Measurements from ENCODE around the gene MCHR1.
"Not testable (repeated sequence)": the region's sequence is repeated elsewhere in the genome, so short reads cannot be mapped to it uniquely, and the experiment has no call there.

The MCHR1 gene

DNA sequence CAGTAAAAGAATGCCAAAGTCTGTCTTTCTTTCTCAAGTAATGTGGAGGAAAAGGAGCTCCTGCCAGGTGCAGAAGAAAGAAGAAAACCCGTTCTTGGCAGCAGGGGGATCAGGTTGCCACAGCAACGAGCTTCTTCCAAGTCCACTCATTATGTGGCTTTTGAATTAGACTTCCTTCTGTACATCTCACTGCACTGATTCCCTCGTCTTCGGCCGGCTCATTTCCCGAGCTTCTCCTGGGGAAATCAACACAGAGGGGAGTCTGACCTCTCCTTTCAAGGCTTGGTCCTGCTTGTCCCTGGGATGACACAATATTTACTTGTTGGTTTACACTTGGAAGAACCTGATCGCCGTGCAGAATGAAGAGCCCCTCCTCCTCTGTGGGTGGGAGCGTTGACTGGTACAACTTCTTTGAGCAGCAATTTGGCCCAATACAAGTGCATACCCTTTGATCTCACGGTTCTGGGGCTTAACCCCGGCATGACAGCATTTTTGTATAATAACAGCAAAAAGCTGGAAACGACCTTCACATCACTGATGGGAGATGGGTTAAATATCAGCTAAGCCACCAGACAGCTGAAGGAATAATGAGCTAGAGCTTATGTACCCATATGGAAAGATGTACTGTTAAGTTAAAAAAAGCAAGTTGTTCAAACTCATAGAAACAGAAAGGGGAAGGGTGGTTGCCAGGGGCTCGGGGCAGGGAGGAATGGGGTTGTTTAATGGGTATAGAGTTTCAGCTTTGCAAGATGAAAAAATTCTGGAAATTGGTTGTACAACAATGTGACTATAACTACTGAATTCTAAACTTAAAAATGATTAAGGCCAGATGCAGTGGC, 35.4 kb downstream of the MCHR1 start:
- H3K18ac ChIP-seq (ENCODE audit: low read depth in 1 of 2, low read length in 2 of 2): no peak overlapping the region
- DNase-seq: peak; percentile 63
- peak overlapping the region; percentile 24 for H3K9ac ChIP-seq (ENCODE audit: low read length)
- no peaks in the 10 kb centered on the region for H3K9me3 ChIP-seq (ENCODE audit: control insufficient read depth, low read length)
- H4K8ac ChIP-seq (ENCODE audit: low read length): peak overlapping the region; percentile 51
- H2AK5ac ChIP-seq (ENCODE audit: low read length, severe bottlenecking): no peak overlapping the region
- no peak overlapping the region for H2AFZ ChIP-seq (ENCODE audit: low read depth, low read length)
- H2BK5ac ChIP-seq (ENCODE audit: low read depth, low read length, poor library complexity, severe bottlenecking): no peak overlapping the region
- H3K23ac ChIP-seq (ENCODE audit: low read length in 2 of 2): no peak overlapping the region
- H3K4me1 ChIP-seq (ENCODE audit: control insufficient read depth, insufficient read depth, low read depth, low read length): peaks cover 15% of the 10 kb centered on the region
- H2BK15ac ChIP-seq (ENCODE audit: low read depth, poor library complexity, severe bottlenecking): no peak overlapping the region
- H3K27ac ChIP-seq (ENCODE audit: low read length, poor library complexity, severe bottlenecking): no peak overlapping the region
- no peak overlapping the region for H3K14ac ChIP-seq (ENCODE audit: low read length in 2 of 2)
- no peaks in the 10 kb centered on the region for H3K36me3 ChIP-seq (ENCODE audit: control insufficient read depth in 1 of 2, insufficient read depth in 2 of 2, low read depth in 1 of 2, low read length in 2 of 2)
- H3K27me3 ChIP-seq (ENCODE audit: control insufficient read depth in 1 of 2, insufficient read depth in 1 of 2, low read length in 2 of 2): peaks cover 4 to 13% of the 10 kb centered on the region in 2 experiments
- peak overlapping the region in 1 of 2 experiments; percentile 49 for H2BK12ac ChIP-seq (ENCODE audit: low read length in 2 of 2)
- no peaks in the 10 kb centered on the region for H3K79me1 ChIP-seq (replicated peaks; ENCODE audit: low read length, poor library complexity, severe bottlenecking)
- peak overlapping the region in 1 of 2 experiments; percentile 4 for H3K4ac ChIP-seq (ENCODE audit: low read depth in 1 of 2, low read length in 2 of 2)
- no peak overlapping the region for H3K4me3 ChIP-seq (ENCODE audit: insufficient read depth in 1 of 2, low read depth in 1 of 2, low read length in 2 of 2)
- H2BK120ac ChIP-seq (ENCODE audit: low read depth, low read length): no peak overlapping the region
- no peak overlapping the region for H4K91ac ChIP-seq (ENCODE audit: low read length)
- peak overlapping the region; percentile 70 for H3K4me2 ChIP-seq (ENCODE audit: low read length, poor library complexity, severe bottlenecking)
- WGBS: 27% methylated on average over 13 of the region's 13 CpGs

DNA sequence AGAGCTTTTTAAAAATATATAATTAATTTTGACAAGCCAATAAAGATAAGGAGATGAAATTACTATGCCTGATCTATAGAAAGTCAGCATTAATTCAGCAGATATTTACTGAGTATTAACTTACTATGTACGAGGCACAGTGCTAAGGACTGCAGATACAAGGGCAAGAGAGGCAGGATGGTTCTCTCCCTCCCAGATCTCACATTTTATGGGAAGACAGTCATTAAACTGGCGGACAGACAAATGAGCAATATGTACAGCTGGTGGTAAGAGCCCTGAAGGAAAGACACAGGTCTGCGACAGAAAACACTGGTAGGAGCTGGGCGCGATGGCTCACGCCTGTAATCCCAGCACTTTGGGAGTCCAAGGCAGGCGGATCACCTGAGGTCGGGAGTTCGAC, 36.8 kb downstream of the MCHR1 start:
- Histone ChIP-seq H2BK15ac (ENCODE audit: low read depth, poor library complexity, severe bottlenecking) (no peak overlapping the region), H2AK5ac (ENCODE audit: low read length, severe bottlenecking) (no peak overlapping the region), H2AFZ (ENCODE audit: low read depth, low read length) (no peak overlapping the region), H4K91ac (ENCODE audit: low read length) (no peak overlapping the region), H3K27ac (ENCODE audit: low read length, poor library complexity, severe bottlenecking) (no peak overlapping the region), H3K27me3 (ENCODE audit: control insufficient read depth in 1 of 2, insufficient read depth in 1 of 2, low read length in 2 of 2) (peaks cover 6 to 13% of the 10 kb centered on the region in 2 experiments), H3K23ac (ENCODE audit: low read length in 2 of 2) (no peak overlapping the region), H2BK120ac (ENCODE audit: low read depth, low read length) (no peak overlapping the region), H2BK5ac (ENCODE audit: low read depth, low read length, poor library complexity, severe bottlenecking) (no peak overlapping the region), H3K18ac (ENCODE audit: low read depth in 1 of 2, low read length in 2 of 2) (no peak overlapping the region), H3K9ac (ENCODE audit: low read length) (no peak overlapping the region), H3K9me3 (ENCODE audit: control insufficient read depth, low read length) (no peaks in the 10 kb centered on the region), H4K8ac (ENCODE audit: low read length) (peak overlapping the region; percentile 45), H3K79me1 (replicated peaks; ENCODE audit: low read length, poor library complexity, severe bottlenecking) (no peaks in the 10 kb centered on the region), H3K4me1 (ENCODE audit: control insufficient read depth, insufficient read depth, low read depth, low read length) (peaks cover 20% of the 10 kb centered on the region), H3K36me3 (ENCODE audit: control insufficient read depth in 1 of 2, insufficient read depth in 2 of 2, low read depth in 1 of 2, low read length in 2 of 2) (no peaks in the 10 kb centered on the region), H2BK12ac (ENCODE audit: low read length in 2 of 2) (peak overlapping the region in 1 of 2 experiments; percentile 15), H3K4me3 (ENCODE audit: insufficient read depth in 1 of 2, low read depth in 1 of 2, low read length in 2 of 2) (no peak overlapping the region), H3K14ac (ENCODE audit: low read length in 2 of 2) (no peak overlapping the region), H3K4me2 (ENCODE audit: low read length, poor library complexity, severe bottlenecking) (no peak overlapping the region), H3K4ac (ENCODE audit: low read depth in 1 of 2, low read length in 2 of 2) (no peak overlapping the region)
- no peak for DNase-seq
- WGBS: 89% methylated on average over 9 of the region's 9 CpGs

DNA sequence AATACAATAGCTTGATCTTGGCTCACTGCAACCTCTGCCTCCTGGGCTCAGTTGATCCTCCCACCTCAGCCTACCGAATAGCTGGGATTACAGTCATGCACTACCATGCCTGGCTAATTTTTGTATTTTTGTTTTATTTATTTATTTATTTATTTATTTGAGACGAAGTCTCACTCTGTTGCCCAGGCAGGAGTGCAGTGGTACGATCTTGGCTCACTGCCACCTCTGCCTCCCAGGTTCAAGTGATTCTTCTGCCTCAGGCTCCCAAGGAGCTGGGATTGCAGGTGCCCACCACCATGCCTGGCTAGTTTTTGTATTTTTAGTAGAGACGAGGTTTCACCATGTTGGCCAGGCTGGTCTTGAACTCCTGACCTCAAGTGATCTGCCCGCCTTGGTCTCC, 38.4 kb downstream of the MCHR1 start:
- DNase-seq; H2BK15ac ChIP-seq (ENCODE audit: low read depth, poor library complexity, severe bottlenecking); H3K4me2 ChIP-seq (ENCODE audit: low read length, poor library complexity, severe bottlenecking); H2AK5ac ChIP-seq (ENCODE audit: low read length, severe bottlenecking); H3K4ac ChIP-seq (ENCODE audit: low read depth in 1 of 2, low read length in 2 of 2); H3K23ac ChIP-seq (ENCODE audit: low read length in 2 of 2); H3K79me1 ChIP-seq (replicated peaks; ENCODE audit: low read length, poor library complexity, severe bottlenecking); H2BK5ac ChIP-seq (ENCODE audit: low read depth, low read length, poor library complexity, severe bottlenecking); H2AFZ ChIP-seq (ENCODE audit: low read depth, low read length); H4K8ac ChIP-seq (ENCODE audit: low read length); H3K4me3 ChIP-seq (ENCODE audit: insufficient read depth in 1 of 2, low read depth in 1 of 2, low read length in 2 of 2); H3K9ac ChIP-seq (ENCODE audit: low read length); H3K36me3 ChIP-seq (ENCODE audit: control insufficient read depth in 1 of 2, insufficient read depth in 2 of 2, low read depth in 1 of 2, low read length in 2 of 2); H3K14ac ChIP-seq (ENCODE audit: low read length in 2 of 2); H3K18ac ChIP-seq (ENCODE audit: low read depth in 1 of 2, low read length in 2 of 2); H2BK12ac ChIP-seq (ENCODE audit: low read length in 2 of 2); H3K9me3 ChIP-seq (ENCODE audit: control insufficient read depth, low read length); H3K27ac ChIP-seq (ENCODE audit: low read length, poor library complexity, severe bottlenecking); H2BK120ac ChIP-seq (ENCODE audit: low read depth, low read length); H4K91ac ChIP-seq (ENCODE audit: low read length): not testable (repeated sequence)
- Histone ChIP-seq H3K4me1 (ENCODE audit: control insufficient read depth, insufficient read depth, low read depth, low read length) (peaks cover 18% of the 10 kb centered on the region), H3K27me3 (ENCODE audit: control insufficient read depth in 1 of 2, insufficient read depth in 1 of 2, low read length in 2 of 2) (peaks cover 6 to 13% of the 10 kb centered on the region in 2 experiments)
- 94% methylated on average over 2 of the region's 5 CpGs for WGBS

GRCh38 chr22:40718250-40719204, 39.2 kb downstream of the MCHR1 start:
- H3K9me3 ChIP-seq (ENCODE audit: control insufficient read depth, low read length): no peaks in the 10 kb centered on the region
- no peaks in the 10 kb centered on the region for H3K36me3 ChIP-seq (ENCODE audit: control insufficient read depth in 1 of 2, insufficient read depth in 2 of 2, low read depth in 1 of 2, low read length in 2 of 2)
- 86% methylated on average over 8 of the region's 9 CpGs for WGBS
- H3K4me1 ChIP-seq (ENCODE audit: control insufficient read depth, insufficient read depth, low read depth, low read length): peaks cover 18% of the 10 kb centered on the region
- no peak overlapping the region for H3K14ac ChIP-seq (ENCODE audit: low read length in 2 of 2)
- H3K4me3 ChIP-seq (ENCODE audit: insufficient read depth in 1 of 2, low read depth in 1 of 2, low read length in 2 of 2): no peak overlapping the region
- H3K27ac ChIP-seq (ENCODE audit: low read length, poor library complexity, severe bottlenecking): no peak overlapping the region
- no peak overlapping the region for H2BK12ac ChIP-seq (ENCODE audit: low read length in 2 of 2)
- no peak overlapping the region for H3K4me2 ChIP-seq (ENCODE audit: low read length, poor library complexity, severe bottlenecking)
- peaks cover 6 to 8% of the 10 kb centered on the region in 2 experiments for H3K27me3 ChIP-seq (ENCODE audit: control insufficient read depth in 1 of 2, insufficient read depth in 1 of 2, low read length in 2 of 2)
- no peak overlapping the region for H3K23ac ChIP-seq (ENCODE audit: low read length in 2 of 2)
- no peaks in the 10 kb centered on the region for H3K79me1 ChIP-seq (replicated peaks; ENCODE audit: low read length, poor library complexity, severe bottlenecking)
- H3K4ac ChIP-seq (ENCODE audit: low read depth in 1 of 2, low read length in 2 of 2): no peak overlapping the region
- H3K18ac ChIP-seq (ENCODE audit: low read depth in 1 of 2, low read length in 2 of 2): no peak overlapping the region
- no peak overlapping the region for H3K9ac ChIP-seq (ENCODE audit: low read length)
- no peak overlapping the region for H2AK5ac ChIP-seq (ENCODE audit: low read length, severe bottlenecking)
- no peak overlapping the region for H2AFZ ChIP-seq (ENCODE audit: low read depth, low read length)
- no peak overlapping the region for H2BK120ac ChIP-seq (ENCODE audit: low read depth, low read length)
- no peak overlapping the region for H4K91ac ChIP-seq (ENCODE audit: low read length)
- no peak overlapping the region for H4K8ac ChIP-seq (ENCODE audit: low read length)
- no peak overlapping the region for H2BK15ac ChIP-seq (ENCODE audit: low read depth, poor library complexity, severe bottlenecking)
- no peak overlapping the region for H2BK5ac ChIP-seq (ENCODE audit: low read depth, low read length, poor library complexity, severe bottlenecking)
- no peak for DNase-seq

Data from mesenchymal stem cell (in vitro differentiated cells and primary cell).